ENCODE results near the gene MAP4K5.

MAP4K5 gene

GRCh38 chr14:50532502-50533240 lies at the start of gene MAP4K5:
TSS of gene MAP4K5 (minus strand) at chr14:50532569. CDS start at chr14:50532049, 520 bp downstream.
- peak; percentile 94 for DNase-seq (ENCODE audit: extremely low read depth, insufficient read length)
- Histone ChIP-seq H3K4me3 (replicated peaks; ENCODE audit: low read depth, low read length) (peak within 1 kb of the TSS; percentile 87), H3K36me3 (ENCODE audit: control insufficient read depth, insufficient read depth, low read length) (no peaks in the 10 kb centered on the region), H3K27me3 (replicated peaks; ENCODE audit: control insufficient read depth, insufficient read depth, low read length) (no peaks in the 10 kb centered on the region)
- TF ChIP-seq CTCF (IDR thresholded peaks at IDR 0.05; ENCODE audit: insufficient read depth, low read length, poor library complexity, severe bottlenecking): peak; percentile 96

GRCh38 chr14:50578433-50578832 lies 46.1 kb upstream of the MAP4K5 start:
- no peak overlapping the region for H3K4me3 ChIP-seq (replicated peaks; ENCODE audit: low read depth, low read length)
- no peak for TF ChIP-seq CTCF (IDR thresholded peaks at IDR 0.05; ENCODE audit: insufficient read depth, low read length, poor library complexity, severe bottlenecking)
- no peak for DNase-seq (ENCODE audit: extremely low read depth, insufficient read length)

GRCh38 chr14:50577982-50578381 lies 45.6 kb upstream of the MAP4K5 start:
- no peak for DNase-seq (ENCODE audit: extremely low read depth, insufficient read length)
- no peak for TF ChIP-seq CTCF (IDR thresholded peaks at IDR 0.05; ENCODE audit: insufficient read depth, low read length, poor library complexity, severe bottlenecking)
- Histone ChIP-seq H3K4me3 (replicated peaks; ENCODE audit: low read depth, low read length) (no peak overlapping the region), H3K36me3 (ENCODE audit: control insufficient read depth, insufficient read depth, low read length) (no peaks in the 10 kb centered on the region), H3K27me3 (replicated peaks; ENCODE audit: control insufficient read depth, insufficient read depth, low read length) (no peaks in the 10 kb centered on the region; the same call in 1 of the 2 replicates)

More at GRCh38 chr14:50578433-50578832, 46.1 kb upstream of the MAP4K5 start:
- H3K36me3 ChIP-seq (ENCODE audit: control insufficient read depth, insufficient read depth, low read length): no peaks in the 10 kb centered on the region
- H3K27me3 ChIP-seq (replicated peaks; ENCODE audit: control insufficient read depth, insufficient read depth, low read length): no peaks in the 10 kb centered on the region; the same call in 1 of the 2 replicates

GRCh38 chr14:50575769-50576168 lies 43.4 kb upstream of the MAP4K5 start:
- no peak for TF ChIP-seq CTCF (IDR thresholded peaks at IDR 0.05; ENCODE audit: insufficient read depth, low read length, poor library complexity, severe bottlenecking)
- no peaks in the 10 kb centered on the region for H3K36me3 ChIP-seq (ENCODE audit: control insufficient read depth, insufficient read depth, low read length)
- no peak for DNase-seq (ENCODE audit: extremely low read depth, insufficient read length)
- H3K27me3 ChIP-seq (replicated peaks; ENCODE audit: control insufficient read depth, insufficient read depth, low read length): no peaks in the 10 kb centered on the region; the same call in 1 of the 2 replicates
- H3K4me3 ChIP-seq (replicated peaks; ENCODE audit: low read depth, low read length): no peak overlapping the region

- TF ChIP-seq CTCF (IDR thresholded peaks at IDR 0.05; ENCODE audit: insufficient read depth, low read length, poor library complexity, severe bottlenecking): no peak
- DNase-seq (ENCODE audit: extremely low read depth, insufficient read length): no peak
- H3K27me3 ChIP-seq (replicated peaks; ENCODE audit: control insufficient read depth, insufficient read depth, low read length): no peaks in the 10 kb centered on the region; the same call in 1 of the 2 replicates
- H3K4me3 ChIP-seq (replicated peaks; ENCODE audit: low read depth, low read length): no peak overlapping the region
- H3K36me3 ChIP-seq (ENCODE audit: control insufficient read depth, insufficient read depth, low read length): no peaks in the 10 kb centered on the region
Observed at GRCh38 chr14:50573862-50574261, 41.5 kb upstream of the MAP4K5 start.
